WERI-Rb-1 (cell line): ENCODE data around the gene WHRN.

Experiments
- DNase-seq: peaks from one replicate; pipeline ENCODE4 v3.0.0-alpha.2; 2020
- H3K27ac ChIP-seq: fragments of 250-450 bp; sonication (Bioruptor Pico); 2 replicates; pipeline ENCODE4 v1.5.1; 2020; ENCODE audit warnings: mild to moderate bottlenecking, moderate library complexity
- H3K27me3 ChIP-seq: fragments of 250-450 bp; sonication (Bioruptor Pico); 2 replicates; pipeline ENCODE4 v1.5.1; 2021; ENCODE audit warnings: mild to moderate bottlenecking, low read depth, moderate library complexity; ENCODE audit not compliant: insufficient read depth, severe bottlenecking
- H3K36me3 ChIP-seq: fragments of 250-450 bp; sonication (Bioruptor Pico); 2 replicates; pipeline ENCODE4 v1.5.1; 2020; ENCODE audit warnings: mild to moderate bottlenecking, moderate library complexity
- H3K4me3 ChIP-seq: 2 replicates; pipeline ENCODE4 v1.5.1; 2011; ENCODE audit warnings: low read depth, mild to moderate bottlenecking, control low read depth, low read length
- H3K9me3 ChIP-seq: fragments of 250-450 bp; sonication (Bioruptor Pico); 2 replicates; pipeline ENCODE4 v1.5.1; 2021; ENCODE audit warnings: mild to moderate bottlenecking, moderate library complexity; ENCODE audit not compliant: severe bottlenecking
- CTCF ChIP-seq: IDR thresholded peaks from 2 replicates; pipeline ENCODE4 v1.5.1; 2011; ENCODE audit warnings: low read depth, mild to moderate bottlenecking, control low read depth, inconsistent platforms, low read length

Gene WHRN

GRCh38 chr9:114503522-114504340 lies 1.5 kb downstream of the WHRN start:
- Histone ChIP-seq H3K4me3 (peak overlapping the region; percentile 55), H3K27ac (no peak overlapping the region), H3K27me3 (peaks cover 19% of the 10 kb centered on the region), H3K9me3 (no peaks in the 10 kb centered on the region), H3K36me3 (no peaks in the 10 kb centered on the region)
- no peak for DNase-seq
- TF ChIP-seq CTCF = no peak

GRCh38 chr9:114503009-114503408 lies 2.3 kb downstream of the WHRN start:
- Histone ChIP-seq H3K36me3 (no peaks in the 10 kb centered on the region), H3K4me3 (no peak overlapping the region), H3K9me3 (no peaks in the 10 kb centered on the region), H3K27me3 (peaks cover 12% of the 10 kb centered on the region), H3K27ac (no peak overlapping the region)
- no peak for TF ChIP-seq CTCF
- no peak for DNase-seq

- Histone ChIP-seq H3K4me3 (peak overlapping the region; percentile 31), H3K27ac (peak overlapping the region; percentile 72), H3K36me3 (no peaks in the 10 kb centered on the region), H3K9me3 (no peaks in the 10 kb centered on the region), H3K27me3 (peaks cover 5% of the 10 kb centered on the region)
- TF ChIP-seq CTCF = no peak
- DNase-seq = peak; percentile 38
Observed at GRCh38 chr9:114501796-114502682, 3.2 kb downstream of the WHRN start.

GRCh38 chr9:114500697-114501292 lies 4.5 kb downstream of the WHRN start:
- Histone ChIP-seq H3K36me3 (no peaks in the 10 kb centered on the region), H3K4me3 (no peak overlapping the region), H3K27me3 (no peaks in the 10 kb centered on the region), H3K9me3 (no peaks in the 10 kb centered on the region), H3K27ac (peak overlapping the region; percentile 72)
- TF ChIP-seq CTCF = no peak
- DNase-seq = no peak

GRCh38 chr9:114499941-114500696 lies 5.2 kb downstream of the WHRN start:
- no peak for TF ChIP-seq CTCF
- Histone ChIP-seq H3K9me3 (no peaks in the 10 kb centered on the region), H3K27ac (peak overlapping the region; percentile 0; the same call in 1 of the 2 replicates), H3K4me3 (peak overlapping the region; percentile 23), H3K27me3 (no peaks in the 10 kb centered on the region), H3K36me3 (no peaks in the 10 kb centered on the region)
- DNase-seq = no peak
